HCT116 (cell line): Measurements from ENCODE around the gene RIPOR2. TPM values are rescaled to one million over a fixed set of nuclear protein-coding genes. Genes with fewer than 3 reads are reported as not detected.
"Not testable (repeated sequence)": the region's sequence is repeated elsewhere in the genome, so short reads cannot be mapped to it uniquely, and the experiment has no call there.

ENCODE experiments used
- ATAC-seq: fragments of 200-7000 bp; cut with Tn5 transposase; 2 replicates; pipeline ENCODE4 v1.9.1; 2020; ENCODE audit warnings: mild to moderate bottlenecking, moderate library complexity
- BruUV-seq: library from RNA; stranded (reverse); fragments of 400-500 nt; replicated peaks from 2 replicates; lab custom pipeline; 2021; lab: Mats Ljungman, UMichigan
- CTCF ChIA-PET: fragments of 300-600 bp; sonication (Branson Sonifier 250); formaldehyde crosslinking; loops from one replicate; lab custom pipeline; 2021; ENCODE audit warnings: antibody characterized with exemption; lab: Charles Lee
- POLR2A ChIA-PET: fragments of 300-600, 350-600 bp; sonication (Branson Sonifier 250); formaldehyde crosslinking; loops from one replicate; lab custom pipeline; 2021; ENCODE audit warnings: antibody characterized with exemption; lab: Charles Lee
- RAD21 ChIA-PET, 2 experiments: fragments of 300-600 bp; sonication (Branson Sonifier 250); formaldehyde crosslinking; loops; one replicate each; lab custom pipeline; 2023; ENCODE audit warnings: low total read pairs in 2 of 2; ENCODE audit not compliant: uncharacterized antibody in 2 of 2, unreplicated experiment in 2 of 2, low non-redundant PET in 1 of 2; lab: Charles Lee
- DNase-seq: peaks from one replicate; pipeline ENCODE4 v3.0.0-alpha.2; 2010; ENCODE audit warnings: low read depth, low spot score
- H2AFZ ChIP-seq: fragments of 200-600 bp; shearing (Covaris generic), sonication (generic); 2 replicates; pipeline ENCODE4 v1.6.1; 2017; ENCODE audit warnings: low read depth, mixed run types, mixed read lengths, antibody characterized with exemption, low read length; ENCODE audit not compliant: poor library complexity, severe bottlenecking
- H3K27ac ChIP-seq: 2 replicates; pipeline ENCODE4 v1.5.1; 2012; ENCODE audit warnings: low read depth, low read length
- H3K27me3 ChIP-seq: fragments of 200-600 bp; sonication (generic); 2 replicates; pipeline ENCODE4 v1.6.1; 2016; ENCODE audit warnings: mixed run types, low read length, mixed read lengths; ENCODE audit not compliant: insufficient read depth
- H3K36me3 ChIP-seq, 2 experiments: fragments of 200-500 bp in 1 of 2; fragments of 200-600 bp in 1 of 2; sonication (Bioruptor generic) in 1 of 2; sonication (generic) in 1 of 2; 2 replicates each; pipeline versions ENCODE4 v1.5.1 to v1.6.1; 2014 to 2016; ENCODE audit warnings: low read length in 2 of 2, inconsistent platforms in 1 of 2, mixed read lengths in 1 of 2, mixed run types in 1 of 2; ENCODE audit not compliant: insufficient read depth in 2 of 2, control insufficient read depth in 1 of 2
- H3K4me1 ChIP-seq, 2 experiments: fragments of 200-600 bp in 1 of 2; sonication (generic) in 1 of 2; 2 replicates each; pipeline versions ENCODE4 v1.5.1 to v1.6.1; 2012 to 2017; ENCODE audit warnings: low read length in 2 of 2, inconsistent platforms in 1 of 2, mild to moderate bottlenecking in 1 of 2, mixed read lengths in 1 of 2, mixed run types in 1 of 2, moderate library complexity in 1 of 2; ENCODE audit not compliant: insufficient read depth in 2 of 2, control insufficient read depth in 1 of 2
- H3K4me2 ChIP-seq: fragments of 200-600 bp; sonication (generic); 2 replicates; pipeline ENCODE4 v1.6.1; 2017; ENCODE audit warnings: mixed run types, low read length, mixed read lengths
- H3K4me3 ChIP-seq, 2 experiments: fragments of 200-600 bp in 1 of 2; sonication (generic) in 1 of 2; replicated peaks in 1 of 2; 2 replicates each; pipeline ENCODE4 v1.5.1; 2011 to 2016; ENCODE audit warnings: low read length in 2 of 2, control low read depth in 1 of 2, low read depth in 1 of 2, mild to moderate bottlenecking in 1 of 2, mixed read lengths in 1 of 2, mixed run types in 1 of 2
- H3K79me2 ChIP-seq: fragments of 200-600 bp; sonication (generic); 2 replicates; pipeline ENCODE4 v1.6.1; 2017; ENCODE audit warnings: mild to moderate bottlenecking, mixed run types, low read length, moderate library complexity, mixed read lengths; ENCODE audit not compliant: insufficient read depth
- H3K9ac ChIP-seq: fragments of 200-600 bp; sonication (generic); 2 replicates; pipeline ENCODE4 v1.6.1; 2016; ENCODE audit warnings: low read length, mixed read lengths
- H3K9me2 ChIP-seq: fragments of 200-600 bp; sonication (generic), shearing (Covaris generic); 2 replicates; pipeline ENCODE4 v1.6.1; 2017; ENCODE audit warnings: mixed run types, mild to moderate bottlenecking, moderate library complexity; ENCODE audit not compliant: insufficient read depth
- H3K9me3 ChIP-seq, 2 experiments: fragments of 200-500 bp in 1 of 2; fragments of 200-600 bp in 1 of 2; sonication (Bioruptor generic) in 1 of 2; sonication (generic) in 1 of 2; 2 replicates each; pipeline ENCODE4 v1.6.1; 2014 to 2017; ENCODE audit warnings: low read length in 2 of 2, mixed read lengths in 2 of 2, inconsistent platforms in 1 of 2, low read depth in 1 of 2, mild to moderate bottlenecking in 1 of 2, mixed run types in 1 of 2, moderate library complexity in 1 of 2; ENCODE audit not compliant: control insufficient read depth in 1 of 2, insufficient read depth in 1 of 2
- H4K20me1 ChIP-seq: fragments of 200-600 bp; sonication (generic), shearing (Covaris generic); 2 replicates; pipeline ENCODE4 v1.6.1; 2017; ENCODE audit warnings: mixed run types, mild to moderate bottlenecking, moderate library complexity; ENCODE audit not compliant: insufficient read depth
- CBX3 ChIP-seq: IDR thresholded peaks from 2 replicates; pipeline ENCODE4 v1.6.1; 2012; ENCODE audit warnings: low read depth
- CEBPB ChIP-seq: IDR thresholded peaks from 2 replicates; pipeline ENCODE4 v1.6.1; 2012; ENCODE audit warnings: low read depth
- EGR1 ChIP-seq: IDR thresholded peaks from 2 replicates; pipeline ENCODE4 v1.6.1; 2012; ENCODE audit warnings: low read depth
- ELF1 ChIP-seq: IDR thresholded peaks from 2 replicates; pipeline ENCODE4 v1.6.1; 2012; ENCODE audit warnings: low read depth, borderline replicate concordance
- EZH2phosphoT487 ChIP-seq: fragments of 200-600 bp; IDR thresholded peaks from 2 replicates; pipeline ENCODE4 v1.6.1; 2018; ENCODE audit warnings: antibody characterized with exemption, borderline replicate concordance
- FOSL1 ChIP-seq: IDR thresholded peaks from 2 replicates; pipeline ENCODE4 v1.6.1; 2012; ENCODE audit warnings: low read depth
- MAX ChIP-seq: IDR thresholded peaks from 2 replicates; pipeline ENCODE4 v1.6.1; 2012
- SP1 ChIP-seq: IDR thresholded peaks from 2 replicates; pipeline ENCODE4 v1.6.1; 2012; ENCODE audit warnings: low read depth
- SRF ChIP-seq: IDR thresholded peaks from 2 replicates; pipeline ENCODE4 v1.6.1; 2012; ENCODE audit warnings: low read depth
- YY1 ChIP-seq: IDR thresholded peaks from 2 replicates; pipeline ENCODE4 v1.6.1; 2011; ENCODE audit warnings: low read length, low read depth, moderate library complexity, mild to moderate bottlenecking; ENCODE audit not compliant: insufficient replicate concordance; ENCODE audit errors: extremely low read depth
- ZBTB33 ChIP-seq: IDR thresholded peaks from 2 replicates; pipeline ENCODE4 v1.6.1; 2011; ENCODE audit warnings: mild to moderate bottlenecking, low read length, moderate library complexity; ENCODE audit not compliant: insufficient replicate concordance; ENCODE audit errors: extremely low read depth
- intact Hi-C: fragments of 100-400 bp; cut with micrococcal nuclease; formaldehyde crosslinking; loops from 2 replicates; pipeline ENCODE4 v1.10.0; 2022
- total RNA-seq: library from RNA; stranded (reverse); gene quantifications from one replicate; pipeline ENCODE4 v1.2.1, GENCODE V29; 2021; ENCODE audit not compliant: unreplicated experiment
- TF ChIP-seq, protein P1 (sequence below): IDR thresholded peaks from 2 replicates; pipeline ENCODE4 v1.6.1; 2012

The RIPOR2 gene
- total RNA-seq, 1 experiment from 2014 or later: 0.44 TPM

DNA sequence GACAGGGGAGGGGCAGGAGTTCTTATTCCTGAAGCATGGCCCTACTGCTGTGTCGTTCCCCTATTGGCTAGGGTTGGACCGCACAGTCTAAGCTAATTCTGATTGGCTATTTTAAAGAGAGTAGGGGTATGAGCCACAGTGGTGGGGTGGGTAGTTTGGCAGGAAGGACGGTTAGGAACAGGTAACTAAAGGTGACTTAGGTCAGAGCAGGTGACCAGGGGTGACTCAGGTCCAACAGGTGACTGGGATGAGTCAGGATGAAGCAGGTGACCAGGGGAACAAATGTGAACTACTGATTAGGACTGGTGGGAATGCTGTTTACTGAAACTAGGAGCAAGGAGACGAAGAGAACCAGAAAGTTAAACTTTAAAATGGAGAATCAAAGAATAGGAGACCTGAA lies 58.0 kb downstream of the RIPOR2 start:
- H3K27me3 ChIP-seq, H3K4me2 ChIP-seq, DNase-seq, H3K36me3 ChIP-seq, H3K27ac ChIP-seq, H3K9me3 ChIP-seq, BruUV-seq, intact Hi-C loops, H3K9ac ChIP-seq, H3K79me2 ChIP-seq, H3K4me1 ChIP-seq, RAD21 ChIA-PET, H3K9me2 ChIP-seq, POLR2A ChIA-PET, ATAC-seq, H3K4me3 ChIP-seq, CTCF ChIA-PET, H4K20me1 ChIP-seq, H2AFZ ChIP-seq: not testable (repeated sequence)

DNA sequence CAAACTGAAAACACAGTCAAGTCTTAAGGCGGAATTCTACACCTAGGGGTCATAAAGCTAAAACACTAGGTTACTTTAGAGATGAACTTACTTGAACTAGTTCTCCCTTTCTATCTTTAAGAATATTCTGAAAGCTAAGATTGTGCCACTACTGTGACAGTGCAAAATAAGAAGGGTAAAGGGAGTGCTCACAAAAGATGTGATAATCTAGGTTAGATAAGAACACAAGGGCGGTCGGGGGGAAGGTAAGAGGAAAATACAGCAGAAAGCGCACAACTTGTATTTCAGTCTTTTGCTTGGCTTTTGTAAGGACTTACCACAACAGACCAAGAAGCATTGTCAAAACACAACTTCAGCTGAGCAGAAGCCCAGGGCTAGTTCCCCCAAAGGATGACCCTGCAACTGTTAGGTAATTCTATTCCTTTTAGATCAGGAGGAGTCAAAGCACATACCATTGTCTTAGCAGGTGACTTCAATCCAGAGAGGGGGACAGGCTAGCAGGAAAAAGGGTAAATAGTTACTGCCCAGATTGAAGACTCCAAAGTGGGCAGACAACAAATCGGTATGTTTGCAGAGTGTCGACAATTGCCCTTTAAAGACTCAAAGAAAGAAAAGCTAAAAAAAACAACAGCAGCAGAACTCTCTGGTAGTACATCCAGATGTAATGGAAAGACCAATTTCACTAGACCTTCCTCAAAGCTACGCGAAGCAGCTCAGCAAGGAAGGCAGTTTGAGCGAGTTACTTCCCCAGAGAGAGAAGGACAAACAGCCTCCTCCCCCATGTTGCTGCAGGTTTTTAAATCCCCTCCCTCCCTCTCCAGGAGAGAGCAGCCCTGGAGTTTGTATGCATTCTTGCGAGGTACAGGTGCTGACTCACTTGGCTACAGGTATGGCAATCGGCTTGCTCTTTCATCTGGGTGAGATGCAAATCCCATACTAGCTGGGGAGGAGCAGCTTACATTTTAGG lies 59.0 kb downstream of the RIPOR2 start:
- DNase-seq: no peak
- Histone ChIP-seq H3K79me2 (no peaks in the 10 kb centered on the region), H3K4me1 (no peaks in the 10 kb centered on the region), H3K27ac (no peak overlapping the region), H2AFZ (no peak overlapping the region), H3K36me3 (no peaks in the 10 kb centered on the region), H4K20me1 (no peaks in the 10 kb centered on the region), H3K4me2 (no peak overlapping the region), H3K9me3 (no peaks in the 10 kb centered on the region), H3K27me3 (no peaks in the 10 kb centered on the region), H3K4me3 (no peak overlapping the region), H3K9me2 (no peaks in the 10 kb centered on the region), H3K9ac (no peak overlapping the region)
- ATAC-seq: no peak
- POLR2A ChIA-PET: no interaction called here
- TF ChIP-seq ELF1 (no peak), SP1 (no peak), FOSL1 (no peak), SRF (no peak), ZBTB33 (no peak), CEBPB (no peak), MAX (no peak), EGR1 (no peak), CBX3 (no peak), YY1 (no peak), EZH2phosphoT487 (no peak)
- TF ChIP-seq, protein P1, sequence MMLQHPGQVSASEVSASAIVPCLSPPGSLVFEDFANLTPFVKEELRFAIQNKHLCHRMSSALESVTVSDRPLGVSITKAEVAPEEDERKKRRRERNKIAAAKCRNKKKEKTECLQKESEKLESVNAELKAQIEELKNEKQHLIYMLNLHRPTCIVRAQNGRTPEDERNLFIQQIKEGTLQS: no peak
- intact Hi-C loops: no loop called here
- BruUV-seq: no TSS peak
- RAD21 ChIA-PET: no interaction called here
- CTCF ChIA-PET: no interaction called here
